Activated T-helper 17 cell treated with anti-CD3 and anti-CD28 coated beads, Interleukin-2, amount 50 U/mL, for 72 hours (primary cell): ENCODE measurements around the gene GAS6. TPM values are rescaled to one million over a fixed set of nuclear protein-coding genes. Genes with fewer than 3 reads are reported as not detected.

ENCODE experiments used
- ATAC-seq: fragments of 150-1000 bp; cut with Tn5 transposase; replicated peaks from 2 replicates; pipeline ENCODE4 v1.10.0; 2021; ENCODE audit warnings: mild to moderate bottlenecking, moderate library complexity
- H3K27ac Mint-ChIP-seq: one replicate; pipeline ENCODE4 v1.8.0; 2022; ENCODE audit warnings: mixed read lengths
- H3K27me3 Mint-ChIP-seq: one replicate; pipeline ENCODE4 v1.8.0; 2022; ENCODE audit warnings: mixed read lengths
- H3K36me3 Mint-ChIP-seq: one replicate; pipeline ENCODE4 v1.8.0; 2022; ENCODE audit warnings: low read depth, mild to moderate bottlenecking, mixed read lengths
- H3K4me1 Mint-ChIP-seq: one replicate; pipeline ENCODE4 v1.8.0; 2022; ENCODE audit warnings: mixed read lengths
- H3K4me3 Mint-ChIP-seq: one replicate; pipeline ENCODE4 v1.8.0; 2022; ENCODE audit warnings: mild to moderate bottlenecking, mixed read lengths
- H3K9me3 Mint-ChIP-seq: one replicate; pipeline ENCODE4 v1.8.0; 2022; ENCODE audit warnings: mixed read lengths
- total RNA-seq, 2 donors: library from RNA; stranded (reverse); gene quantifications; one replicate each; pipeline ENCODE4 v1.2.3, GENCODE V29; 2022

Gene GAS6
- total RNA-seq, 2 donors from 2014 or later = 0.56 to 0.58 TPM

- no peak overlapping the region for H3K4me3 Mint-ChIP-seq
- H3K27ac Mint-ChIP-seq = no peak overlapping the region
- peaks cover 22% of the 10 kb centered on the region for H3K27me3 Mint-ChIP-seq
- H3K36me3 Mint-ChIP-seq = no peaks in the 10 kb centered on the region
- ATAC-seq = no peak
- peaks cover under 1% of the 10 kb centered on the region for H3K9me3 Mint-ChIP-seq
- H3K4me1 Mint-ChIP-seq = peaks cover under 1% of the 10 kb centered on the region
Observed at GRCh38 chr13:113777311-113778260, 86.3 kb downstream of the GAS6 start.

GRCh38 chr13:113776231-113777125 is 87.4 kb downstream of the GAS6 start:
- peaks cover 9% of the 10 kb centered on the region for H3K9me3 Mint-ChIP-seq
- H3K4me1 Mint-ChIP-seq = peaks cover 9% of the 10 kb centered on the region
- H3K27ac Mint-ChIP-seq = no peak overlapping the region
- H3K4me3 Mint-ChIP-seq = no peak overlapping the region
- H3K27me3 Mint-ChIP-seq = peaks cover 22% of the 10 kb centered on the region
- ATAC-seq = no peak
- H3K36me3 Mint-ChIP-seq = no peaks in the 10 kb centered on the region

GRCh38 chr13:113775451-113776145 is 88.3 kb downstream of the GAS6 start:
- ATAC-seq = no peak
- H3K9me3 Mint-ChIP-seq = peaks cover 9% of the 10 kb centered on the region
- H3K4me3 Mint-ChIP-seq = no peak overlapping the region
- no peaks in the 10 kb centered on the region for H3K36me3 Mint-ChIP-seq
- peaks cover 9% of the 10 kb centered on the region for H3K4me1 Mint-ChIP-seq
- no peak overlapping the region for H3K27ac Mint-ChIP-seq
- peaks cover 21% of the 10 kb centered on the region for H3K27me3 Mint-ChIP-seq

GRCh38 chr13:113774177-113775107 is 89.4 kb downstream of the GAS6 start:
- H3K4me3 Mint-ChIP-seq = no peak overlapping the region
- H3K27me3 Mint-ChIP-seq = peaks cover 17% of the 10 kb centered on the region
- peaks cover 9% of the 10 kb centered on the region for H3K9me3 Mint-ChIP-seq
- H3K27ac Mint-ChIP-seq = no peak overlapping the region
- no peaks in the 10 kb centered on the region for H3K36me3 Mint-ChIP-seq
- H3K4me1 Mint-ChIP-seq = peaks cover 9% of the 10 kb centered on the region
- no peak for ATAC-seq

- H3K27ac Mint-ChIP-seq = no peak overlapping the region
- ATAC-seq = peak; percentile 75
- H3K36me3 Mint-ChIP-seq = no peaks in the 10 kb centered on the region
- peaks cover 9% of the 10 kb centered on the region for H3K4me1 Mint-ChIP-seq
- H3K4me3 Mint-ChIP-seq = peak overlapping the region; percentile 10
- H3K27me3 Mint-ChIP-seq = no peaks in the 10 kb centered on the region
- H3K9me3 Mint-ChIP-seq = peaks cover 9% of the 10 kb centered on the region
Observed at GRCh38 chr13:113771709-113772331, 92.1 kb downstream of the GAS6 start.

- ATAC-seq = no peak
- H3K9me3 Mint-ChIP-seq = peaks cover 9% of the 10 kb centered on the region
- no peak overlapping the region for H3K4me3 Mint-ChIP-seq
- H3K36me3 Mint-ChIP-seq = no peaks in the 10 kb centered on the region
- no peak overlapping the region for H3K27ac Mint-ChIP-seq
- H3K27me3 Mint-ChIP-seq = no peaks in the 10 kb centered on the region
- peaks cover 9% of the 10 kb centered on the region for H3K4me1 Mint-ChIP-seq
Observed at GRCh38 chr13:113770937-113771336, 92.9 kb downstream of the GAS6 start.

Other genes with a start within 250 kb of the GAS6 start
- gene ATP4B, start 205.9 kb downstream of the GAS6 start, total RNA-seq = not detected
- under 1 TPM; 0.09 to 0.64 TPM for gene GRK1, start 196.9 kb downstream of the GAS6 start, total RNA-seq
- gene TMEM255B, start 104.8 kb downstream of the GAS6 start, total RNA-seq = 1 to 10 TPM; 2.0 TPM
- gene C13orf46, start 110.0 kb upstream of the GAS6 start, total RNA-seq = 1 to 10 TPM; 1.3 to 3.9 TPM